Glomerular visceral epithelial cell (primary cell): ENCODE measurements around the gene MRPL37.

ENCODE experiments used
- DNase-seq: peaks from one replicate; pipeline ENCODE4 v3.0.0-alpha.2; 2016; ENCODE audit errors: extremely low spot score

The MRPL37 gene

GRCh38 chr1:54265126-54265525, 65.2 kb downstream of the MRPL37 start:
- DNase-seq: no peak

DNA sequence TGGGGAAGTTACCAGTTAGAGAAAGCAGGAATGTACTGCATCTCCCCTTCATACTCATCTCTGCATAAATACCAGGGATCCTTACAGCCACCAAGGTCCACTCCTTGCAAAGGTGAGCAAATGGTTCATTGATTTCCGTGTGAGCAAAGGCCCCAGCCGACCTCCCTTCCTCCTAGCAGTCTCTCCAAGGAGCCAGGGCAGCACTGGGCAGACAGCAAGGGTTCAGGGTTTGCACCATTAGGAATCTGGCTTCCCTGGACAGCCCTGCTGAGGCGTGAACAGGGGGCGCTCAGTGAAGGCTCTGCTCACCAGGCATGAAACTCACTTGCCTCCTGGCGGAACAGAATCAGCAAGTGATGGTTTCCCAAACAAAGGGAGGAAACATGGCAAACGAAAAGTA, 65.7 kb downstream of the MRPL37 start:
- DNase-seq: no peak

DNA sequence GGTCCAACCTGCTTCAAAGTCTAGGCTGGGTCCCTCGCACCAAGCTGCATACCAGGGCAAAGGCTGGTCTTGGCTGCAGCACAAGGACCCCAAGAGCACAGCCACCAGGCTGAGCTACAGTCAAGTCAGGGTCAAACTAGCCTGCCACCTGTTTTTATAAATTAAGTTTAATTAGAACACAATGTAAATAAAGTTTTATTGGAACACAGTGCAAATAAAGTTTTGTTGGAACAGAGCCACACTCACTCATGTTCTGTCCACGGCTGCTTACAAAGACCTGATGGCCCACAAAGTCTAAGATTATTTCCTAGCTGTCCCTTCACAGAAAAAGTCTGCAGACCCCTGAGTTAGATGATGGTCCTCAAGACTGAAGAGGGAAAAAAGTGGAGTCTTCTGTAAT, 66.2 kb downstream of the MRPL37 start:
- DNase-seq: no peak

- DNase-seq: no peak
Measured at GRCh38 chr1:54266908-54267307, 66.9 kb downstream of the MRPL37 start.
